HG03521 (cell line): ENCODE results near the gene PRKCZ.

ENCODE experiments used
- ATAC-seq: cut with Tn5 transposase; IDR thresholded peaks from one replicate; pipeline ENCODE4 v1.9.1; 2021; ENCODE audit warnings: mild to moderate bottlenecking, moderate library complexity; ENCODE audit not compliant: unreplicated experiment

The PRKCZ gene

GRCh38 chr1:2185880-2186855 lies 136.0 kb downstream of the PRKCZ start:
- no peak for ATAC-seq

- no peak for ATAC-seq
These were observed 136.7 kb downstream of the PRKCZ start for GRCh38 chr1:2186901-2187300.

- no peak for ATAC-seq
These were observed 137.4 kb downstream of the PRKCZ start for GRCh38 chr1:2187619-2188018.

GRCh38 chr1:2188336-2188735 lies 138.1 kb downstream of the PRKCZ start:
- no peak for ATAC-seq

- no peak for ATAC-seq
These were observed 139.5 kb downstream of the PRKCZ start for GRCh38 chr1:2189459-2190425.

DNA sequence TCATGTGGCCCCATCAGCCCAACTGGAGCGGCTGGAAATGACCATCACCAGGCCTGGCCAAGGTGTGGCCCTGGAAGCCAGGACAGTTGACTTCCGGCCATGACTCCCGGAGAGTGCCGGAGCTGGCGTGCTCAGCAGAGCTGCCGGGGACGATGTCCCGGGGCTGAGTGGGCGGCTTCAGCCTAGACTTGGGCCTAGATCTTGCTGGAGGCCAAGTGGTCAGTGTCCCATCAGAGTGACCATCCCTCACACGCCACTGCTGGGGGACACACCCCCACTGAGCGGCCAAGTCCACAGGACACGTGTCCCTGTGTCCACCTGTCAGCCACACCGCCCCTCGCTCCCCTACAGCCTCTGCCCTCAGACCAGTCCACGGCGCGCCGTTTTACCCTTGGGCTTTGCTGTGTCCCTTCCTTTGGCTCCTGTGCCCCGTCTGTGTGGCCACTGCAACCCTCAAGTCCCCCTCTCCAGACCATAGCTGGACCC lies 140.3 kb downstream of the PRKCZ start:
- ATAC-seq: no peak

- ATAC-seq: no peak
These were observed 142.1 kb downstream of the PRKCZ start for GRCh38 chr1:2192031-2192995.

- ATAC-seq: no peak
These were observed 143.5 kb downstream of the PRKCZ start for GRCh38 chr1:2193514-2194281.

GRCh38 chr1:2194319-2194897 lies 144.2 kb downstream of the PRKCZ start, which contains the start of gene FAAP20:
Gene FAAP20 (minus strand): TSS chr1:2194772. CDS start chr1:2194749, 23 bp downstream.
- peak; percentile 48 for ATAC-seq

- peak; percentile 57 for ATAC-seq
These were observed 144.9 kb downstream of the PRKCZ start for GRCh38 chr1:2194898-2195673.

- ATAC-seq: no peak
These were observed 145.6 kb downstream of the PRKCZ start for GRCh38 chr1:2195785-2196184.

GRCh38 chr1:2196901-2197638 lies 146.9 kb downstream of the PRKCZ start:
- ATAC-seq: no peak

- ATAC-seq: no peak
These were observed 147.5 kb downstream of the PRKCZ start for GRCh38 chr1:2197707-2198165.

GRCh38 chr1:2198571-2198970 lies 148.4 kb downstream of the PRKCZ start:
- no peak for ATAC-seq

- peak; percentile 29 for ATAC-seq
These were observed 149.0 kb downstream of the PRKCZ start for GRCh38 chr1:2199042-2199810.

DNA sequence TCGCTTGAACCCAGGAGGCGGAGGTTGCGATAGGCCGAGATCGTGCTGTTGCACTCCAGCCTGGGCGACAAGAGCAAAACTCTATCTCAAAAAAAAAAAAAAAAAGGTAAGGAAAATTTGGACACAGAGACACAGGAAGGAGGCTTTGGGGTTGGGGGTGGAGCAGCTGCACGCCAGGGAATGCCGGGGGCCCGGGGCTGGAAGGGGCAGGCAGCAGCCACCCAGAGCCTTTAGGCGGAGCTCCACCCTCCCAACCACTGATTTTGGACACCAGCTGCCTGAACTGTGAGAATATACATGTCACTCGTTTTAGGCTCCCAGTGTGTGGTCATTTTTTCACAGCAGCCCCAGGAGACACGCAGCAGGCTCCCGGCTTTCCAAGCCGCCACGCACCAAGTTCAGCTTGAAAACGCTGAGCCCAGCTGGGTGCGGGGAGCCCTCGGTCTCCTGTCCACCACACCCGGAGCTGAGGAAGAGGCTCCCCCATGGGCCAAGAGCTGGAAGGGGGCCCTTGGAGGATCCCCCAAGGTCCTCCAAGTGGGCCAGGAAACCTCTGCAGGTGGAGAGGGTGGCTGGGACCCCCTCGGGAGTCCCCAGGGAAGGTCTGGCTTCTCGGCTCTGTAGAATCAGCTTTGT lies 150.2 kb downstream of the PRKCZ start:
- ATAC-seq: no peak
